ENCODE measurements around the gene WDR64.
"Not testable (repeated sequence)": the region's sequence is repeated elsewhere in the genome, so short reads cannot be mapped to it uniquely, and the experiment has no call there.

Gene WDR64

DNA sequence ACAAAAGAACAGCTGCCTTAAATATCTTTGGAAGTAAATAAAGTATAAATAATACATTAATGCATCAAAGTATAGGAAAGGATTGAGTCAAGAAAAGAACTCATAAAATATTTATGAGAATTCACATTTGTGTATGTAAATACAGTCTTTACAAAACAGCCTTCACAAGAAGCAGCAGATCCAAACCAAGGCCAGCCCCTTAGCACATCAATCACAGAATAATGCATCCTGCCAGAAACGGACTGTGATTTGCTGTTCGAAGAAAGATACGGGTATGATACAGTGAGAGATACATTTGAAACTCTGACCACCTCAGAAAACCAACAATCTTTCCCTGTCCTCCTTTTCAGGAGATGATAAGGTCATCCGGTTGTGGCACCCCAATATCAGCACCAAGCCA lies 70.9 kb downstream of the WDR64 start:
- no peak overlapping the region for H3K4me3 ChIP-seq (ENCODE audit: control insufficient read depth, low read depth, low read length)
- DNase-seq (ENCODE audit: low read depth), result no peak
- TF ChIP-seq, protein P1, sequence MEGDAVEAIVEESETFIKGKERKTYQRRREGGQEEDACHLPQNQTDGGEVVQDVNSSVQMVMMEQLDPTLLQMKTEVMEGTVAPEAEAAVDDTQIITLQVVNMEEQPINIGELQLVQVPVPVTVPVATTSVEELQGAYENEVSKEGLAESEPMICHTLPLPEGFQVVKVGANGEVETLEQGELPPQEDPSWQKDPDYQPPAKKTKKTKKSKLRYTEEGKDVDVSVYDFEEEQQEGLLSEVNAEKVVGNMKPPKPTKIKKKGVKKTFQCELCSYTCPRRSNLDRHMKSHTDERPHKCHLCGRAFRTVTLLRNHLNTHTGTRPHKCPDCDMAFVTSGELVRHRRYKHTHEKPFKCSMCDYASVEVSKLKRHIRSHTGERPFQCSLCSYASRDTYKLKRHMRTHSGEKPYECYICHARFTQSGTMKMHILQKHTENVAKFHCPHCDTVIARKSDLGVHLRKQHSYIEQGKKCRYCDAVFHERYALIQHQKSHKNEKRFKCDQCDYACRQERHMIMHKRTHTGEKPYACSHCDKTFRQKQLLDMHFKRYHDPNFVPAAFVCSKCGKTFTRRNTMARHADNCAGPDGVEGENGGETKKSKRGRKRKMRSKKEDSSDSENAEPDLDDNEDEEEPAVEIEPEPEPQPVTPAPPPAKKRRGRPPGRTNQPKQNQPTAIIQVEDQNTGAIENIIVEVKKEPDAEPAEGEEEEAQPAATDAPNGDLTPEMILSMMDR (IDR thresholded peaks at IDR 0.05; ENCODE audit: control insufficient read depth, insufficient read depth, low read depth, low read length, missing control alignments), result no peak

DNA sequence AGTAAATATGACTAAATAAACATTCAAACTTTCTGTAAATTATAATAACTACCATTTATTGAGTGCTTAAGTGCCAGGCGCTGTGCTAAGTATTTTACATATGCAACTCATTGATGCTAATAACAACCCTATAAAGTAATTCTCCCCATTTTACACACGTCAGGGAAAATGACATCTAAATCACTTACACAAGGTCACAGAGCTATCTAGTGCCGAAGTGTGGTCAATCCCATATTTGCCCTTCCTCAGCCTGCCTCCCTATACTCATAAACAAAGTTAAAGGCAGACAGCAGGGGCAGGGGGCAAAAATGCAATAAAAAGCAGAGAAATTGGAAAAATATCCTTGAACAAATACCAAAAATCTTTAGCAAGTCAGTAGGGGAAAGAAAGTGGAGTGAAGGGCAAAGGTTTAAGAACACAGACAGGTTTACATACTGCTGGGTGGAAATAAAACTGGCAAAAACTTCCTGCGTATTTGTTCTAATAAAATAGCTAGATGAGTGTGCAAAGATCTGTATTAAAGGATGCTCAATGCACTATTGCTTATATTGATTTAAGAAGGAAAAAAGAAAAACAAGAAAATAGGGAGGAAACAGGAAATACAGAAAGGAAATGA lies 72.8 kb downstream of the WDR64 start:
- H3K4me3 ChIP-seq (ENCODE audit: control insufficient read depth, low read depth, low read length), result no peak overlapping the region
- TF ChIP-seq, protein P1 (IDR thresholded peaks at IDR 0.05; ENCODE audit: control insufficient read depth, insufficient read depth, low read depth, low read length, missing control alignments), result no peak
- DNase-seq (ENCODE audit: low read depth), result no peak

DNA sequence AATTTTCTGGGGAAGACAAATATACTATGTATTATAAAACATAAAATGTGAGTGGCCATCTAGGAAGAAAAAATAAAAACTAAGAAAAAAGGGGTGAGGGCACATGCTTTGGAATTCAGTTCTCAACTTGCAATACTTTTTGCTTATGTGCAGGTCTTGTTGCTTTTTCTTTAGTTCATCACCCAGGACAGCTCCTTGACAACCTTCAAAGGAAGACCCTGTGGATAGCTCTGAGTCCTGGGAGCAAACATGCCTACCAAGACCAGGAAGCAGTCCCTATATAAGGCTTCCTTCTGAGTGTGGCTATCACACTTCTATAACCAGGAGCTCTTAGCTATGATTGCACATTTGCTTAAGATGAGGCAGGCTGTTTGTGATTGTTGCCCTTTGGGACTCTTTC lies 78.0 kb downstream of the WDR64 start:
- no peak for DNase-seq (ENCODE audit: low read depth)
- TF ChIP-seq, protein P1 (IDR thresholded peaks at IDR 0.05; ENCODE audit: control insufficient read depth, insufficient read depth, low read depth, low read length, missing control alignments), result no peak

DNA sequence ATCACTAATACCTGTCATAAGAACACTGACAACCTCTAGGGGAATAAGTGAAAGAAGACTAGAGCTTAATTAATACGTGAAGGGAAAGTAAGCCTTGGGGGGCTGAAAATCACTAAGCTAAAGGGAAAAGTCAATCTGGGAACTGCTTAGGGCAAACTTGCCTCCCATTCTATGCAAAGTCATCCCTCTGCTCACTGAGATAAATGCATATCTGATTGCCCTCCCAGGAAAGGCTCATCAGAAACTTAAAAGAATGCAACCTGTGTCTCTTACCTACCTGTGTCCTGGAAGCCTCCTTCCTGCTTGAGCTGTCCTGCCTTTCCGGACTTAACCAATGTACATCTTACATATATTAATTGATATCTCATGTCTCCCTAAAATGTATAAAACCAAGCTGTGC lies 81.8 kb downstream of the WDR64 start:
- DNase-seq (ENCODE audit: low read depth), result no peak
- TF ChIP-seq, protein P1 (IDR thresholded peaks at IDR 0.05; ENCODE audit: control insufficient read depth, insufficient read depth, low read depth, low read length, missing control alignments), result no peak
- H3K4me3 ChIP-seq (ENCODE audit: control insufficient read depth, low read depth, low read length), result no peak overlapping the region

More for the DNA sequence above, 78.0 kb downstream of the WDR64 start:
- no peak overlapping the region for H3K4me3 ChIP-seq (ENCODE audit: control insufficient read depth, low read depth, low read length)

DNA sequence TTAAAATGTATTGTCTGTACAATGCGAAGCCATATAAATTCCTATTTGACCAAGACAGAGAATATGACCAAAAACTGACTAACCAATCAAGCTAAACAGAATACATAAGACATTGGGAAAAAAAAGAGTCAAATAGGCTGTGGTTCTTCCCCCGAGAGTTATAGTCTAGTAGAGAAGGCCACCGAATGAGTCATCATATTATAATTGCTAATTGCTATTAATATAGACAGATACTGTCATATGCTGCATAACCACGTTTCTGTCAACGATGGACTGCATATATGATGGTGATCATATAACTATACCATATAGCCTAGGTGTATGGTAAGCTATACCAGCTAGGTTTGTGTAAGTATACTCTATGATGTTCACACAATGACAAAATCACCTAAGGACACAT lies 82.5 kb downstream of the WDR64 start:
- TF ChIP-seq, protein P1 (IDR thresholded peaks at IDR 0.05; ENCODE audit: control insufficient read depth, insufficient read depth, low read depth, low read length, missing control alignments), result no peak
- H3K4me3 ChIP-seq (ENCODE audit: control insufficient read depth, low read depth, low read length), result no peak overlapping the region
- no peak for DNase-seq (ENCODE audit: low read depth)

DNA sequence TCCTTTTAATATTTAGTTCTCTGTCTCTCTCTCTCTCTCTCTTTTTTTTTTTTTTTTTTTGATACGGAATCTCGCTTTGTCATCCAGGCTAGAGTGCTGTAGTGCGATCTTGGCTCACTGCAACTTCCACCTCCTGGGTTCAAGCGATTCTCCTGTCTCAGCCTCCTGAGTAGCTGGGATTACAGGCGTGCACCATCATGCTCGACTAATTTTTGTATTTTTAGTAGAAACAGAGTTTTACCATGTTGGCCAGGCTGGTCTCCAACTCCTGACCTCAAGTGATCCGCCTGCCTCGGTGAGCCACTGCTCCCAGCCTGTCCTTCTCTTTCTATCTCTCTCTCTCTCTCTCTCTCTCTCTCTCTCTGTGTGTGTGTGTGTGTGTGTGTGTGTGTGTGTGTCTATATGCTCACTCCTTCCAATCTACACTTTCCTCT lies 83.4 kb downstream of the WDR64 start:
- not testable (repeated sequence) for H3K4me3 ChIP-seq (ENCODE audit: control insufficient read depth, low read depth, low read length); DNase-seq (ENCODE audit: low read depth)

DNA sequence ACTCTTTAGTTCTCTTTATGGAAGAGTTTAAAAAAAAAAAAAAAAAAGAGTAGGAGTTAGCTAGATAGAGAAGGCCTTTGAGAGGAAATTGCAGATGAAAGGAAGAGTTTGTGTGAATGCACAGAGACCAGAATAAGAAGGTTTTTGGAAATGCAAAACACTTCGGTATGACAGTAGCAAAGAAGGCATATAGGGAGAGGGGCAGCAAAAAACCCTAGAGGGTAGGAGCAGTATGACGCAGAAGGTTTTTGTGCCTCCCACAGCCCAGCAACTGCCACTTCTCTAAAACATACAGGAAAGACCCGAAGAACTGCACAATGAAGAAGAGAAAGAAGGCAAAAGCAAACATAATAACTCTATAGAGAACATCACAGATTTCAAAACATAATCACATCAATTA lies 84.3 kb downstream of the WDR64 start:
- DNase-seq (ENCODE audit: low read depth), result no peak
- H3K4me3 ChIP-seq (ENCODE audit: control insufficient read depth, low read depth, low read length), result no peak overlapping the region
- TF ChIP-seq, protein P1 (IDR thresholded peaks at IDR 0.05; ENCODE audit: control insufficient read depth, insufficient read depth, low read depth, low read length, missing control alignments), result no peak

Measured in AG09309 (cell line).